WTC11 (cell line): ENCODE measurements around the gene HDAC5. TPM values are rescaled to one million over a fixed set of nuclear protein-coding genes. Genes with fewer than 3 reads are reported as not detected.
A peak's percentile ranks its signal among the peaks of the same experiment; 100 is the strongest.

Experiments used
- ATAC-seq: fragments of 200-7000 bp; cut with Tn5 transposase; 2 replicates; pipeline ENCODE4 v1.10.0; 2021; ENCODE audit warnings: mild to moderate bottlenecking, moderate library complexity
- CTCF ChIA-PET: fragments of 300-600 bp; sonication (Branson Sonifier 250); formaldehyde crosslinking; loops from one replicate; lab custom pipeline; 2021; ENCODE audit warnings: antibody characterized with exemption; lab: Charles Lee
- POLR2A ChIA-PET: fragments of 350-600 bp; sonication (Branson Sonifier 250); formaldehyde crosslinking; loops from one replicate; lab custom pipeline; 2021; ENCODE audit warnings: antibody characterized with exemption; lab: Charles Lee
- DNase-seq: peaks from one replicate; pipeline ENCODE4 v3.0.0; 2021; ENCODE audit warnings: low spot score
- H3K27ac Mint-ChIP-seq: 2 replicates; pipeline ENCODE4 v1.8.0; 2021; ENCODE audit warnings: mixed read lengths
- H3K27me3 Mint-ChIP-seq: 2 replicates; pipeline ENCODE4 v1.8.0; 2021; ENCODE audit warnings: low read depth, mild to moderate bottlenecking, moderate library complexity, mixed read lengths
- H3K36me3 Mint-ChIP-seq: 2 replicates; pipeline ENCODE4 v1.8.0; 2021; ENCODE audit warnings: mixed read lengths
- H3K4me1 Mint-ChIP-seq: 2 replicates; pipeline ENCODE4 v1.8.0; 2022; ENCODE audit warnings: mixed read lengths
- H3K4me3 Mint-ChIP-seq: 2 replicates; pipeline ENCODE4 v1.8.0; 2021; ENCODE audit warnings: mild to moderate bottlenecking, moderate library complexity, mixed read lengths
- H3K9me3 Mint-ChIP-seq: 2 replicates; pipeline ENCODE4 v1.8.0; 2021; ENCODE audit warnings: mixed read lengths
- ATF2 ChIP-seq: sonication (generic); formaldehyde crosslinking; IDR thresholded peaks from 2 replicates; pipeline ENCODE4 v1.8.1; 2022; ENCODE audit warnings: low read depth, missing genetic modification reagents, borderline replicate concordance
- CREB1 ChIP-seq: sonication (generic); formaldehyde crosslinking; IDR thresholded peaks from 2 replicates; pipeline ENCODE4 v1.8.0; 2023; ENCODE audit warnings: mild to moderate bottlenecking, missing genetic modification reagents
- CREM ChIP-seq: sonication (generic); formaldehyde crosslinking; IDR thresholded peaks from 2 replicates; pipeline ENCODE4 v1.8.1; 2022; ENCODE audit warnings: mild to moderate bottlenecking, missing genetic modification reagents, moderate library complexity
- ERG ChIP-seq: fragments of 250-450 bp; sonication (Bioruptor Pico); IDR thresholded peaks from 2 replicates; pipeline ENCODE4 v1.8.0; 2021; ENCODE audit warnings: mild to moderate bottlenecking
- HMGXB4 ChIP-seq: sonication (generic); formaldehyde crosslinking; IDR thresholded peaks from 2 replicates; pipeline ENCODE4 v1.8.1; 2023; ENCODE audit warnings: mild to moderate bottlenecking, moderate library complexity, missing genetic modification reagents
- JAZF1 ChIP-seq: fragments of 250-450 bp; sonication (Bioruptor Pico); IDR thresholded peaks from 2 replicates; pipeline ENCODE4 v1.9.0; 2021; ENCODE audit warnings: moderate library complexity, mild to moderate bottlenecking, inconsistent platforms
- MYBL2 ChIP-seq: sonication (generic); formaldehyde crosslinking; IDR thresholded peaks from 2 replicates; pipeline ENCODE4 v1.8.1; 2023; ENCODE audit warnings: mild to moderate bottlenecking, moderate library complexity, missing genetic modification reagents
- NFE2L1 ChIP-seq: sonication (generic); formaldehyde crosslinking; IDR thresholded peaks from 2 replicates; pipeline ENCODE4 v1.8.1; 2023; ENCODE audit warnings: missing genetic modification reagents
- NR1H2 ChIP-seq: sonication (generic); formaldehyde crosslinking; IDR thresholded peaks from 2 replicates; pipeline ENCODE4 v1.9.0; 2021; ENCODE audit warnings: mild to moderate bottlenecking, moderate library complexity, missing genetic modification reagents
- TEAD4 ChIP-seq: sonication (generic); formaldehyde crosslinking; IDR thresholded peaks from 2 replicates; pipeline ENCODE4 v1.8.0; 2022; ENCODE audit warnings: mild to moderate bottlenecking, missing genetic modification reagents
- ZNF121 ChIP-seq: sonication (generic); formaldehyde crosslinking; IDR thresholded peaks from 2 replicates; pipeline ENCODE4 v1.8.0; 2023; ENCODE audit warnings: missing genetic modification reagents
- ZNF138 ChIP-seq: sonication (generic); formaldehyde crosslinking; conservative IDR thresholded peaks from 2 replicates; pipeline ENCODE4 v1.8.1; 2022; ENCODE audit warnings: mild to moderate bottlenecking, moderate library complexity, missing genetic modification reagents
- ZNF671 ChIP-seq: fragments of 250-450 bp; sonication (Bioruptor Pico); IDR thresholded peaks from 2 replicates; pipeline ENCODE4 v1.8.0; 2021; ENCODE audit warnings: mild to moderate bottlenecking
- total RNA-seq: library from RNA; stranded (reverse); gene quantifications from 3 replicates; pipeline ENCODE4 v1.2.3, GENCODE V29; 2021
- TF ChIP-seq, protein P1 (sequence below): sonication (generic); formaldehyde crosslinking; IDR thresholded peaks from 2 replicates; pipeline ENCODE4 v1.8.0; 2022; ENCODE audit warnings: mild to moderate bottlenecking, missing genetic modification reagents
- TF ChIP-seq, protein P2 (sequence below): sonication (generic); formaldehyde crosslinking; IDR thresholded peaks from 2 replicates; pipeline ENCODE4 v1.8.0; 2023; ENCODE audit warnings: mild to moderate bottlenecking, missing genetic modification reagents
- TF ChIP-seq, protein P3 (sequence below): sonication (generic); formaldehyde crosslinking; IDR thresholded peaks from 2 replicates; pipeline ENCODE4 v1.8.1; 2022; ENCODE audit warnings: missing genetic modification reagents, borderline replicate concordance

HDAC5 gene
- total RNA-seq, 1 experiment from 2014 or later, result 61.6 TPM

GRCh38 chr17:44066204-44066930 lies 57.1 kb downstream of the HDAC5 start, which contains the start of gene LSM12 (continued):
- TF ChIP-seq, protein P1, sequence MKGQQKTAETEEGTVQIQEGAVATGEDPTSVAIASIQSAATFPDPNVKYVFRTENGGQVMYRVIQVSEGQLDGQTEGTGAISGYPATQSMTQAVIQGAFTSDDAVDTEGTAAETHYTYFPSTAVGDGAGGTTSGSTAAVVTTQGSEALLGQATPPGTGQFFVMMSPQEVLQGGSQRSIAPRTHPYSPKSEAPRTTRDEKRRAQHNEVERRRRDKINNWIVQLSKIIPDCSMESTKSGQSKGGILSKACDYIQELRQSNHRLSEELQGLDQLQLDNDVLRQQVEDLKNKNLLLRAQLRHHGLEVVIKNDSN, result no peak
- TF ChIP-seq HMGXB4 (CRISPR knock-in tag), result no peak
- no peak; the same call in 1 of the 2 replicates for TF ChIP-seq CREM (CRISPR knock-in tag)
- TF ChIP-seq JAZF1 (CRISPR knock-in tag), result no peak
- TF ChIP-seq CREB1 (CRISPR knock-in tag), result no peak
- TF ChIP-seq ZNF138 (CRISPR knock-in tag), result no peak
- no peak for TF ChIP-seq ATF2 (CRISPR knock-in tag)
- TF ChIP-seq NFE2L1, result no peak

- ChIA-PET CTCF (interaction anchor here (1.0 to 3.6 kb wide), 3 partner anchors 30 to 187 kb away, joined by 4 to 11 read pairs (median 4); no protein-coding TSS in a partner anchor), POLR2A (interaction anchor here (1.5 kb wide), 1 partner anchor 58 kb away, joined by 9 read pairs; the partner anchor contains the start of gene HDAC5)
- no peak for DNase-seq
- H3K36me3 Mint-ChIP-seq, result peaks cover 31% of the 10 kb centered on the region
- no peaks in the 10 kb centered on the region for H3K27me3 Mint-ChIP-seq
- H3K27ac Mint-ChIP-seq, result peak overlapping the region; percentile 98
- no peak for ATAC-seq
- H3K4me1 Mint-ChIP-seq, result peaks cover 40% of the 10 kb centered on the region
- peak overlapping the region; percentile 96 for H3K4me3 Mint-ChIP-seq
- no peak for TF ChIP-seq TEAD4
- no peak for TF ChIP-seq ZNF121
- no peak for TF ChIP-seq ZNF671 (CRISPR knock-in tag)
- TF ChIP-seq MYBL2 (CRISPR knock-in tag), result no peak
- TF ChIP-seq, protein P2, sequence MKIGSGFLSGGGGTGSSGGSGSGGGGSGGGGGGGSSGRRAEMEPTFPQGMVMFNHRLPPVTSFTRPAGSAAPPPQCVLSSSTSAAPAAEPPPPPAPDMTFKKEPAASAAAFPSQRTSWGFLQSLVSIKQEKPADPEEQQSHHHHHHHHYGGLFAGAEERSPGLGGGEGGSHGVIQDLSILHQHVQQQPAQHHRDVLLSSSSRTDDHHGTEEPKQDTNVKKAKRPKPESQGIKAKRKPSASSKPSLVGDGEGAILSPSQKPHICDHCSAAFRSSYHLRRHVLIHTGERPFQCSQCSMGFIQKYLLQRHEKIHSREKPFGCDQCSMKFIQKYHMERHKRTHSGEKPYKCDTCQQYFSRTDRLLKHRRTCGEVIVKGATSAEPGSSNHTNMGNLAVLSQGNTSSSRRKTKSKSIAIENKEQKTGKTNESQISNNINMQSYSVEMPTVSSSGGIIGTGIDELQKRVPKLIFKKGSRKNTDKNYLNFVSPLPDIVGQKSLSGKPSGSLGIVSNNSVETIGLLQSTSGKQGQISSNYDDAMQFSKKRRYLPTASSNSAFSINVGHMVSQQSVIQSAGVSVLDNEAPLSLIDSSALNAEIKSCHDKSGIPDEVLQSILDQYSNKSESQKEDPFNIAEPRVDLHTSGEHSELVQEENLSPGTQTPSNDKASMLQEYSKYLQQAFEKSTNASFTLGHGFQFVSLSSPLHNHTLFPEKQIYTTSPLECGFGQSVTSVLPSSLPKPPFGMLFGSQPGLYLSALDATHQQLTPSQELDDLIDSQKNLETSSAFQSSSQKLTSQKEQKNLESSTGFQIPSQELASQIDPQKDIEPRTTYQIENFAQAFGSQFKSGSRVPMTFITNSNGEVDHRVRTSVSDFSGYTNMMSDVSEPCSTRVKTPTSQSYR (CRISPR knock-in tag), result no peak
- TF ChIP-seq, protein P3, sequence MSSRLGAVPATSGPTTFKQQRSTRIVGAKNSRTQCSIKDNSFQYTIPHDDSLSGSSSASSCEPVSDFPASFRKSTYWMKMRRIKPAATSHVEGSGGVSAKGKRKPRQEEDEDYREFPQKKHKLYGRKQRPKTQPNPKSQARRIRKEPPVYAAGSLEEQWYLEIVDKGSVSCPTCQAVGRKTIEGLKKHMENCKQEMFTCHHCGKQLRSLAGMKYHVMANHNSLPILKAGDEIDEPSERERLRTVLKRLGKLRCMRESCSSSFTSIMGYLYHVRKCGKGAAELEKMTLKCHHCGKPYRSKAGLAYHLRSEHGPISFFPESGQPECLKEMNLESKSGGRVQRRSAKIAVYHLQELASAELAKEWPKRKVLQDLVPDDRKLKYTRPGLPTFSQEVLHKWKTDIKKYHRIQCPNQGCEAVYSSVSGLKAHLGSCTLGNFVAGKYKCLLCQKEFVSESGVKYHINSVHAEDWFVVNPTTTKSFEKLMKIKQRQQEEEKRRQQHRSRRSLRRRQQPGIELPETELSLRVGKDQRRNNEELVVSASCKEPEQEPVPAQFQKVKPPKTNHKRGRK (CRISPR knock-in tag), result no peak
- no peak for TF ChIP-seq CREB1 (CRISPR knock-in tag)
- no peak for TF ChIP-seq NR1H2 (CRISPR knock-in tag)
- TF ChIP-seq ERG (CRISPR knock-in tag), result no peak
- no peaks in the 10 kb centered on the region for H3K9me3 Mint-ChIP-seq
Measured at GRCh38 chr17:44065668-44066203, 57.7 kb downstream of the HDAC5 start.
